SK-MEL-5 (cell line): ENCODE measurements around the gene KCNJ14. TPM values are rescaled to one million over a fixed set of nuclear protein-coding genes. Genes with fewer than 3 reads are reported as not detected.
A peak's percentile ranks its signal among the peaks of the same experiment; 100 is the strongest.

ENCODE experiments used
- DNase-seq: peaks from one replicate; pipeline ENCODE4 v3.0.0-alpha.2; 2016; ENCODE audit warnings: low read depth, low spot score
- in situ Hi-C: cut with HindIII; loops from 2 replicates; pipeline ENCODE4 v1.10.0; 2016; ENCODE audit warnings: low sequenced_read_pairs, high pct_unique_total_duplicates, low pct_unique_long_range_greater_than_20kb
- total RNA-seq: library from RNA; depleted of rRNA; stranded (reverse); fragments of >200 nt; shearing (Covaris generic); gene quantifications from 2 replicates; pipeline ENCODE4 v1.2.3, GENCODE V29; 2014

Gene KCNJ14
- total RNA-seq, 1 experiment from 2014 or later = 0.58 TPM

DNA sequence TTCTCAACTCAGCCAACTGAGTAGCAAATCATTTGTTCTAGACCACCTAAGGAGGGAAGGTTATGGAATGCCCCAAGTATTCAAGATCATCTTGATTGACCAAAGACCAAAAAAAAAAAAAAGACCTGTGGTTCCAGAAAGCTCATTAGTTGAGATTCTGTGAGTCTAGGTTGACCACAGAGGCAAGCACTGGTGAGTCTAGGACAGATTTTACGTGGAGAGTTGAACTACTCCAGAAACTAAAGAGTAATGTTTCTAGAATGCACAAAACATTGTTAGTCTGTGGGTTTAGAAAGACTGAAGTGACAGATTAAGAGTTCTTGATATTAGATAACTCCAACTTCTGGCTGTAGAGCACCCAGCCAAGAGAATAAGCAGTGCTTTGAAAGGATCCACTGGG, 9.8 kb downstream of the KCNJ14 start:
- no peak for DNase-seq

DNA sequence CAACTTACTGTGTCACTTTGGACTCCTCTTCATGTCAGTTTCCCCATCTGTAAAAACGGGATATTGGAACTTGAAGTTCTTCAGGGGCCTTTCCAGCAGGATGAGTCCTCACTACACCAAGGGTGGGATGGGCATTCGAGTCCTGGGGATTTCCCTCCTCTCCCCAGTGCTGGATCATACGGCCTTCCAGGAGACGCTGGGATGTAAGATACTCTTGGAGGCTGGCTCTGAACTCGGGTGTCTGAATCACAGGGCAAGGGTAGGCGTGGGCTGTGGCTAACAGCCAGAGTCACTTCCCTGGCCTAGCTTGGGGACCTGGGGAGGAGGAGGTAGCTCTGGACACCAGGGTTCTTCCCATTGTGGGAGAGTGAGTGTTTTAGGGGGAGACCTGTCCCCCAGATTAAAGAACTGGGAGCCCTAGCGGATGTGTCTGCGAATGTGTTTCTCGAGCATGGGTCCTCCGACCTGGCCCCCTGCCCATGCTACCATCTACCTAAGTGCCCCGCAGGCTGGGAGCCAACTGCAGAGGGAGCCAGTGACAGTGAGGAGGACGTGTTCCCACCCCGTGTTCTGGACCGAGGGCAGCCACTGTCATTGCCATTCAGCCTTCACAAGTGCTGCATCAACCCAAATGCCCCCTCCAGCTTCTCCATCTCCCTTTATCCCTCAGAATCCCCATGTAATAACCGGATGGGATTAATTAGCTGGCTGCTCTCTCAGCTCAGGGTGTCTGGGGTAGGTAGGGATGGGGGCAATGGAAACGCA, 11.4 kb downstream of the KCNJ14 start:
- DNase-seq = no peak
- in situ Hi-C loops = no loop called here

More for the DNA sequence above, 9.8 kb downstream of the KCNJ14 start:
- in situ Hi-C loops = no loop called here

DNA sequence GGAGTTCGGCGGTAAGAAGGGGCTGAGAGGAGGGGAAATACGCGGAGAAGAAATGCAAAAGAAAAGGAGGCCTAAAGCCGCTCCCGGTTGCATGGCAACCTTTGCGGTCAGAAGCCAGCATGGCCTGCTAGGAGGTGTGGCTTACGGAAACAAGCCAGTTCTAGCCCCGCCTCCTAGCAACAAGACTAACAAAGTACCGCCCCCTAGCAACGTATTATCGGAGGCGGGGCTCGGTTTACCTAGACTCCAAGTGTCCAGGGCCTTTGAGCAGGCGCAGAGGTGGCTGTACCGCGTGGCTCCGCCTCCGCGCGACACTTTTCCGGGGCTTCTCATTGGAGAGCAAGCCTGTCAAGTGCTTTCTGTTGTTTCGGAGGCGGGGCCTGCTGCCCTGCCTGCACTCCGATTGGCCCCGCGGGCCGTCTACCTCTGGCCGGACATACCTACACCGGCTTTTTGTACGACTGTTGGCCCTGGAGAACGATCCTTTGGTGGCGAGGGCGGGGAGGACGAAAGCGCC, 13.5 kb downstream of the KCNJ14 start:
- DNase-seq = peak; percentile 99

DNA sequence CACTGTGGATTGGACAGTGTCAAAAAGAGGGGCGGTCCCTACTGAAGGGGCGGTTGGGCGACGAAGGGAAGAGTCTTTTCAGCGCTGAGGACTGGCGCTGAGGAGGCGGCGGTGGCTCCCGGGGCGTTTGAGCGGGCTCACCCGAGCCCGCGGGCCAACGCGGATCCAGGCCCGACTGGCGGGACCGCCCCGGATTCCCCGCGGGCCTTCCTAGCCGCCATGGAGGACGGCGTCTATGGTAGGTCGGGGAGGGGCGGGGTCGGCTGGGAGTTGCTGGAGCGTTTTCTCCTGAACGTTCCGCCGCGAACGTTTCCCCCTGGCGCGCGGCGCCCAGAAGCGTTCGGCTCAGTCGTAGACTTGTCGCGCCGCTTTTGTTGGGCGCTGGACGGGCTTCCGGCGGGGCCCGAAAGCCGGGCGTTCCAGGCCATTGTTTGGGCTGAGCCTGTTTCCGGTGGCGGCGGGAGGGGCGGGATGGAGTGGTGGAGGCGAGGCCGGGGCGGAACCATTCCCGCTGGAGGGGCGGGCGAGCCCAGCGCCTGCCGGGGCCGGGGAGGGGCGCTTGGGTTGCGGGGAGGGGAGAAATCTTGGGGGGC, 14.0 kb downstream of the KCNJ14 start, which contains the start of gene CYTH2:
Gene CYTH2 (plus strand): TSS at position 81 of the 593 bp plus-strand sequence. CDS start 139 bp downstream, at position 220.
- DNase-seq = peak; percentile 70
- in situ Hi-C loops = no loop called here

More for the DNA sequence above, 13.5 kb downstream of the KCNJ14 start:
- in situ Hi-C loops = no loop called here

DNA sequence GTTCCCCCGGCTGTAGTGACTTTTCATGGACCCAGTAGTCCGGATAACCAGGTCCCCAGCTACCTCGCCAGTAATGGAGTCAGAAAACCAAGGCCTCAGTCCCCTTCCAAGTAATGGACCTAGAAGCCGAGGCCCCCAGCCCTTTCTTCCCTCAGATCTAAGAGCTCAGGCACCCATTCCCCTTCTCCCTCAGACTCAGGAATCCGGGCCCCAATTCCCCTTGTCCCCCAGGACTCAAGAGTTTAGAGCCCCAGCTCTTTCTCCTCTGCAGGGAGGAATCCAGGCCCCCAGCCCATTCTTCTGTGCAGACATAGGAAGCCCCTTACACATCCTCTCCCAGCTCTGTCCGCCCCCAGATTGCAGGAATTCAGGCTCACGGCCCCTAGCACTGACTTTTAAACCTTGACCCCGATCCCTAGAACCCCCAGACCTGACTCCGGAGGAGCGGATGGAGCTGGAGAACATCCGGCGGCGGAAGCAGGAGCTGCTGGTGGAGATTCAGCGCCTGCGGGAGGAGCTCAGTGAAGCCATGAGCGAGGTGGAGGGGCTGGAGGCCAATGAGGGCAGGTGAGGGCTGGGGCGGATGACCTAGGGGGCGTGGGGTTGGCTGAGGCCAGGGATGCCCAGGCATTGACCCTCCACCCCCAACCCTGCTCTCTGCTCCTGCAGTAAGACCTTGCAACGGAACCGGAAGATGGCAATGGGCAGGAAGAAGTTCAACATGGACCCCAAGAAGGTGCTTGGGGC, 14.7 kb downstream of the KCNJ14 start:
- in situ Hi-C loops = no loop called here
- no peak for DNase-seq

DNA sequence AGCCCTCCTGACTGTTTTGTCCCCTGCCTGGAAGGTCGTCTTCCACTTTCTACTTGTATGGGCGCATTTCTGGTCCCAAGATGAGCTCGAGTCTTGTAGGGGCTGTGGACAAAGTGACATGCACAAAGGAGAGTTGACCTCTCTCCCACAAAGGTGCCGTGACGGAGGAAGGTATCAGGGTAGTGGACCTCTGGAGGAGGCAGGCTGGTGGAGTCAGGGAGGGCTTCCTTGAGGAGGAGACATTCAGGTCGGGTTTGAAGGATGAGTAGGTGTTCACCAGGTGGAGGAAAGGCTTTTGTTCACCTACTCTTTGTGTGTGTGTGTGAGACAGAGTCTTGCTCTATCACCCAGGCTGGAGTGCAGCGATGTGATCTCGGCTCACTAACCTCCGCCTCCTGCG, 15.5 kb downstream of the KCNJ14 start:
- DNase-seq = no peak
- in situ Hi-C loops = no loop called here

DNA sequence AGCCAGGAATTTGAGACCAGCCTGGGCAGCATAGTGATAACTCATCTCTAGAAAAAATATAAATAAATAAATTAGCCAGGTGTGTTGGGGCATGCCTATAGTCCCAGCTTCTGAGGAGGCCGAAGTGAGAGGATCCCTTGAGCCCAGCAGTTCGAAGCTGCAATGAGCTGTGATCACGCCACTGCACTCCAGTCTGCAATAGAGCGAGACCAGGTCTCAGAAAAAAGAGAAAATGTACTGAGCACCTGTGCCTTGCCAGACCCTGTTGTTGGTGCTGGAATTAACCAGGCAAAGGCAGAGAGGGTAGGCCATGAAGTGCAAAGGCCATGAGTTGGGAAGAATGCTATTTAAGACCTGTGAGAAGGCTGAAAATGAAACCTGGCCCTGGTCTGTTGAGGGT, 16.5 kb downstream of the KCNJ14 start:
- in situ Hi-C loops = no loop called here
- DNase-seq = no peak

DNA sequence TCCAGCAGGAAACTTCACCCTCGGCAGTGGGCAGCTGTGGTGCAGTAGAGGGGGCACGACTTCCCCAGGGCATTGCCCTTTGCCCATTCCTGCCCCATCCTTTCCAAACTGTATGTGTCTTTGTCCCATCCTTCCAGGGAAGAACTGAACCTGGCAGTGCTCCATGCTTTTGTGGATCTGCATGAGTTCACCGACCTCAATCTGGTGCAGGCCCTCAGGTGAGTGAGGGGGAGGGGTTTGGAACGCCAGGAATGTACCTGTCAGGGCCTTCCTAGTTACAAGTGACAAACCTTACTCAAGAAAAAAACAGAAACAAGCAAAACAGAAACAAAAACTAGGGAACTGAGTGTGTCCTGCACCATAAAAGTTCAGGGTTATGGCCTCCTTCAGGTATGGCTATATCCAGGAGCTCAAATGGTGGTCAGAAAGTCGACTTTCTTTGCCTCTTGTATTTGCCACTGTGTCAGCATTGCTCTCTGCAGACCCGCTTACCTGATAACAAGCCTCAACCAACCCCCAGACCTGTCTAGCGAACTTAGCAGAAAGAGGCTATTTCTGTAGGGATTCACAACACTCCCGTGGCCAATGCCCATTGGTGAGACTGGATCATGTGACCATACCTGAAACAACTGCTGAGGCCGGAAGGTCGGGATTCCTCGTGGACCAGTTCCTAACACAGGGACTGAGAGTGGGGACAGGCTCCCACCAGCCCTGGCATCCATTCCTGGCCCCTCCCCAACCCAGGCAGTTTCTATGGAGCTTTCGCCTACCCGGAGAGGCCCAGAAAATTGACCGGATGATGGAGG, 18.0 kb downstream of the KCNJ14 start:
- in situ Hi-C loops = no loop called here
- no peak for DNase-seq

DNA sequence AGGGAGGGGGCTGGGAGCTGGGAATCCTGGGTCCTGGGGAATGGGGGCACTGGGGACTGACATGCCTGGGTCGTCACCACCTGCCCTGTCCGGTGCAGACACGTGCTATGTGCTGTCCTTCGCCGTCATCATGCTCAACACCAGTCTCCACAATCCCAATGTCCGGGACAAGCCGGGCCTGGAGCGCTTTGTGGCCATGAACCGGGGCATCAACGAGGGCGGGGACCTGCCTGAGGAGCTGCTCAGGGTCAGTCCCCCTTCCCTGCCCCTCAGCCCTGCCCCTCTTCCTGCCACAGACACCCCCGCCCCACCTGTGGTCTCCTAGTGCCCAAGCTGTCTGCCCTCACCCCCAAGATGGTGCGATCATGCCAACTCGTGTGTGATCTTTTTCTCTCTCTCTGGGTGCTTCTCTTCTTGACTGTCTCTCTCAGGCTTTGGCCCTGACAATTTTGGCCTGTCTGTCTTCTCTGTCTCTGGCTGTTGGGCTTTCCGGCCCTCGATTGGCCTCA, 18.8 kb downstream of the KCNJ14 start:
- in situ Hi-C loops = no loop called here
- no peak for DNase-seq

DNA sequence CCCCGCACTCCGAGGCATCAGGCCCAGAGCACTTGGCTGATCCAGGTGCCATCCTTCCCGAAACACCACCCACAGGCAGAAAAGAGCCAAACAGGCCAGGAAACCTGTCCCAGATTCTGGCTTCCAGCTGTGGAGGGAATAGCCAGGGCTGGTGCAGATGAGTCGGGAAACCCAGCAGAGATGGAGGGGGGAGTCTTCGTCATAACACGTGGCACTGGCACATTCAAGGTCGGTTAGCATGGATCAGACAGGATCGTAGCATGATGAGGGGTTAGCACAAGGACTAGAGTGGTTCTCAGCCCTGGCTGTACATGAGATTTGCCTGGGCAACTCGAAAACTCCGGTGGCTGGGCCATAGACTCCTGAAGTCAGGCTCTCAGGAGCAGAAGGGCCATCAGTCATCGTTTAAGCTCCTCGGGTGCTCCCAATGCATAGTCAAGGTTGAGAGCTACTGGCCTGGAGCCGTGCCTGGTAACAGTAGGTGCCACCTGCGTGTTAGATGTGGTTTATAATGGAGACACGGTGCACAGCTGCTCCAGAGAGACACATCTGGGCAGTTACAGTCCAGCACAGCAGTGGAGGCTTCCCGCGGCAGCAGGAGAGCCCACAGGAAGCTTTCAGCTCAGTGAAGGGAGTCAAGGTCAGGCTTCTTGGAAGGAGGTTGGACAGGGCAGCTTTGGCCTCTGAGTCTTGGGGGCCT, 20.1 kb downstream of the KCNJ14 start:
- in situ Hi-C loops = no loop called here

DNA sequence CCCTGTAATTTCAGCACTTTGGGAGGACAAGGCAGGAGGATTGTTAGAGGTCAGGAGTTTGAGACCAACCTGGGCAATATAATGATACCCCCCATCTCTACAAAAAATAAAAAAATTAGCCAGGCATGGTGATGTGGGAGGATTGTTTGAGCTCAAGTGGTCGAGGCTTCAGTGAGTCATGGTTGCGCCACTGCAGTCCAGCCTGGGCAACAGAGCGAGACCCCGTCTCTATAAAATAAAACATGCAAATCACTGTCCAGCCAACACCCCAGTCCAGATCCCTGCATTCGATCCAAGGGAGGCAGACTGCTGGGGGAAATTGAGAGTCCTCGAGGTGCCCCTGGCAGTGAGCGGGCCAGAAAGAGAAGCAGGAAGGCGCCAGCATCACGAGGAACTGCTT, 20.8 kb downstream of the KCNJ14 start:
- in situ Hi-C loops = no loop called here
- DNase-seq = no peak

More for the DNA sequence above, 20.1 kb downstream of the KCNJ14 start:
- no peak for DNase-seq

DNA sequence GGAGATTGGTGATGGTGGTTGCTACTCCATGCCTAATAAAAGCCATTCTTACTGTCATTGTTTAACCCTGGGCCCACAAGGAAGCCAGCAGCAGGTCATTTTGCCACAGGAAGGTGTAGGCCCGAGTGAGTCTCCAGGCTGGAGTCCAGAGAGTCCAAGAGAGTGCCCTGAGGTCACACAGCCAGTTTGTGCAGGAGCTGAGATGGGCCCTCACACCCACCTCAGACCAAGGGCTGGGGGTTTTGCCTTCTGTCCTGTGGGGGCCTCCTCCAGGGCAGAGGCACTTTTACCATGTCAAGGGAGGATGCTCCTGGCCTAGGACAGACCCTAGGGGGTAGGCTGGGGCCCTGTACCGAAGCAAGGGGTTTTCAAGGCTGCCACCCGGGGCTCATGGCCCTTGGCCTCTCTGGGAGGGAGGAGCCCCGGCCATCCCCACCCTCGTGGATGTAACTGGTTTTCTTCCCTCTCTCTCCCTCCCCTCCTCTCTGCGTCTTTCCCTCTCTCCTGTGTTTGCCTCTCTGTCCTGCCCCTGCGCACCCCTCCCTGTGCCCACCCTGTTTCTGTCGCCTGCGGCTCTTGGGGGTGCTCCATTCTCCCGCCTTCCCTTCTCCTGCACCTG, 21.8 kb downstream of the KCNJ14 start:
- no peak for DNase-seq
- in situ Hi-C loops = no loop called here

DNA sequence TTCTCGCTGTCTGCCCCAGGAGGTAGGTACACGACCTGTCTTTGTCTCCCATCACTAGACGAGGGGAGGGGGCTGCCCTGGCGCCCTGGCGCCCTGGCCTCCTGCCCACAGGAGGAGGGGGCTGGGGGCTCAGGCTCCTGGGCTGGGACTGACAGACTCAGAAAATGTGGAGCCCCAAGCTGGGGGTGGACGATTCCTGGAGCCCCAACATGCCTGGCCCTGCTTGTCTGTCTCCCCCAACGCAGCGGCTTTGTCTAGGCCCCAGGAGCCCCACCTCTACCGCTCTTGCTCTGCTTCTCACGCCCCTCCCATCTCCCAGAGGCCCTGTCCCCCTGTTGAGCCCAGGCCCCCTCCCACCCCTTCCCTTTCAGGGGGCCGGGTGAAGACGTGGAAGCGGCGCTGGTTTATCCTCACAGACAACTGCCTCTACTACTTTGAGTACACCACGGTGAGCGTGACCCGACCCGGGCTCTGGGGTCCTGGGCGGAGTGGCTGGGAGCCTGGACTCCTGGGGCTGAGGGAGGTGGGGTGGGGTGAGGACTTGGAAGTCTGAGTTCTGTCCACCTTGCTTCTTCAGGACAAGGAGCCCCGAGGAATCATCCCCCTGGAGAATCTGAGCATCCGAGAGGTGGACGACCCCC, 22.4 kb downstream of the KCNJ14 start:
- in situ Hi-C loops = no loop called here
- no peak for DNase-seq

DNA sequence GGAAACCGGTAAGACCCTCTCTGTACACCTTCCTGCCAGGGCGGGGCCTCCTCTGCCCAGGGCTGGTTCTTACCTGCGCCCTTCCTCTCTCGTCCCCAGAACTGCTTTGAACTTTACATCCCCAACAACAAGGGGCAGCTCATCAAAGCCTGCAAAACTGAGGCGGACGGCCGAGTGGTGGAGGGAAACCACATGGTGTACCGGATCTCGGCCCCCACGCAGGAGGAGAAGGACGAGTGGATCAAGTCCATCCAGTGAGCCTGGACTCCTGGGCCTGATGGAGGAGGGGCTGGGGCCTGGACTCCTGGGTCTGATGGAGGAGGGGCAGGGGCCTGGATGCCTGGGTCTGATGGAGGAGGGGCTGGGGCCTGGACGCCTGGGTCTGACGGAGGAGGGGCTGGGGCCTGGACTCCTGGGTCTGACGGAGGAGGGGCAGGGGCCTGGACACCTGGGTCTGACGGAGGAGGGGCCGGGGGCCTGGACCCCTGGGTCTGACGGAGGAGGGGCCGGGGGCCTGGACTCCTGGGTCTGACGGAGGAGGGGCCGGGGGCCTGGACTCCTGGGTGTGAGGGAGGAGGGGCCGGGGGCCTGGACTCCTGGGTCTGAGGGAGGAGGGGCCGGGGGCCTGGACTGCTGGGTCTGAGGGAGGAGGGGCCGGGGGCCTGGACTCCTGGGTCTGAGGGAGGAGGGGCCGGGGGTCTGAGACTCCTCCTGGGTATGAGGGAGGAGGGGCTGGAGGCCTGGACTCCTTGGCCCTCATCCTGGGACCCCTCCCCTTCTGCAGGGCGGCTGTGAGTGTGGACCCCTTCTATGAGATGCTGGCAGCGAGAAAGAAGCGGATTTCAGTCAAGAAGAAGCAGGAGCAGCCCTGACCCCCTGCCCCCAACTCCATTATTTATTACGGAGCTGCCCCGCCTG, 23.2 kb downstream of the KCNJ14 start:
- no peak for DNase-seq
- in situ Hi-C loops = no loop called here

DNA sequence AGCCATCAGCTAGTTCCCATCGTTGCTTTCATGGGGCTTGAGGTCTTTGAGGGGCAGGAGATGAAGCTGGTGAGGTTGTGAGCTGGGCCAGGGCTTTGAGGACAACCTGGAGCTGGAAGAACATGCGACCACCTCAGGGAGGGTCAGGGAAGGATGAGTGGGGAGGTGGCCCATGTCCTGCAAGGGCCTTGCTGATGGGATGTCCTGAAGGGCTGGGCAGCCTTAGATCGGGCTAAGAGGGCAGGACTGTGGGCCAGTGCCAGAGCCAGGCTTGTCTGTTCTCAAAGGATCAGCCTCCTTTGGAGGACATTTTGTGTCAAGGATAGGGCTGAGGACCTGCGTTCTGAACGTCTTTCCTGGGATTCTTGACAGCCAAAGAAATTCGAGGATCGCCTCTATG, 24.3 kb downstream of the KCNJ14 start:
- no peak for DNase-seq
- in situ Hi-C loops = no loop called here
